ENCODE results near the gene KCNB1.

Gene KCNB1

GRCh38 chr20:49384437-49385434 lies 97.7 kb downstream of the KCNB1 start:
- DNase-seq: peak; percentile 34

- no peak for DNase-seq
Observed at GRCh38 chr20:49381558-49382493, 100.6 kb downstream of the KCNB1 start.

- no peak for DNase-seq
Observed at GRCh38 chr20:49380337-49380780, 102.1 kb downstream of the KCNB1 start.

- DNase-seq: no peak
Observed at GRCh38 chr20:49379338-49379737, 103.1 kb downstream of the KCNB1 start.

- no peak for DNase-seq
Observed at GRCh38 chr20:49377326-49377725, 105.1 kb downstream of the KCNB1 start.

- no peak for DNase-seq
Observed at GRCh38 chr20:49375170-49375569, 107.3 kb downstream of the KCNB1 start.

- DNase-seq: no peak
Observed at GRCh38 chr20:49372095-49372734, 110.3 kb downstream of the KCNB1 start.

GRCh38 chr20:49368596-49368995 lies 113.9 kb downstream of the KCNB1 start:
- DNase-seq: no peak

- no peak for DNase-seq
Observed at GRCh38 chr20:49367113-49367512, 115.4 kb downstream of the KCNB1 start.

GRCh38 chr20:49366687-49367086 lies 115.8 kb downstream of the KCNB1 start:
- no peak for DNase-seq

GRCh38 chr20:49361862-49362660 lies 120.4 kb downstream of the KCNB1 start:
- DNase-seq: no peak

GRCh38 chr20:49360242-49360968 lies 122.1 kb downstream of the KCNB1 start:
- no peak for DNase-seq

GRCh38 chr20:49356676-49357075 lies 125.8 kb downstream of the KCNB1 start:
- no peak for DNase-seq

GRCh38 chr20:49354673-49355072 lies 127.8 kb downstream of the KCNB1 start:
- DNase-seq: no peak

- DNase-seq: no peak
Observed at GRCh38 chr20:49353348-49353747, 129.1 kb downstream of the KCNB1 start.

GRCh38 chr20:49352751-49353150 lies 129.7 kb downstream of the KCNB1 start:
- DNase-seq: no peak

- DNase-seq: no peak
Observed at GRCh38 chr20:49351775-49352174, 130.7 kb downstream of the KCNB1 start.

- no peak for DNase-seq
Observed at GRCh38 chr20:49349694-49350252, 132.7 kb downstream of the KCNB1 start.

- DNase-seq: no peak
Observed at GRCh38 chr20:49349078-49349477, 133.4 kb downstream of the KCNB1 start.

- DNase-seq: no peak
Observed at GRCh38 chr20:49348563-49348962, 133.9 kb downstream of the KCNB1 start.

- no peak for DNase-seq
Observed at GRCh38 chr20:49347156-49347555, 135.3 kb downstream of the KCNB1 start.
